ENCODE data around the gene SLC7A14. TPM values are rescaled to one million over a fixed set of nuclear protein-coding genes. Genes with fewer than 3 reads are reported as not detected.

SLC7A14 gene
- total RNA-seq, 1 donor, result 6.1 TPM

- TF ChIP-seq, protein P1, sequence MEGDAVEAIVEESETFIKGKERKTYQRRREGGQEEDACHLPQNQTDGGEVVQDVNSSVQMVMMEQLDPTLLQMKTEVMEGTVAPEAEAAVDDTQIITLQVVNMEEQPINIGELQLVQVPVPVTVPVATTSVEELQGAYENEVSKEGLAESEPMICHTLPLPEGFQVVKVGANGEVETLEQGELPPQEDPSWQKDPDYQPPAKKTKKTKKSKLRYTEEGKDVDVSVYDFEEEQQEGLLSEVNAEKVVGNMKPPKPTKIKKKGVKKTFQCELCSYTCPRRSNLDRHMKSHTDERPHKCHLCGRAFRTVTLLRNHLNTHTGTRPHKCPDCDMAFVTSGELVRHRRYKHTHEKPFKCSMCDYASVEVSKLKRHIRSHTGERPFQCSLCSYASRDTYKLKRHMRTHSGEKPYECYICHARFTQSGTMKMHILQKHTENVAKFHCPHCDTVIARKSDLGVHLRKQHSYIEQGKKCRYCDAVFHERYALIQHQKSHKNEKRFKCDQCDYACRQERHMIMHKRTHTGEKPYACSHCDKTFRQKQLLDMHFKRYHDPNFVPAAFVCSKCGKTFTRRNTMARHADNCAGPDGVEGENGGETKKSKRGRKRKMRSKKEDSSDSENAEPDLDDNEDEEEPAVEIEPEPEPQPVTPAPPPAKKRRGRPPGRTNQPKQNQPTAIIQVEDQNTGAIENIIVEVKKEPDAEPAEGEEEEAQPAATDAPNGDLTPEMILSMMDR (IDR thresholded peaks at IDR 0.05; ENCODE audit: insufficient read depth, low read length), result no peak
- H3K4me3 ChIP-seq (ENCODE audit: low read depth, low read length), result no peak overlapping the region
- peak; percentile 42 for DNase-seq (ENCODE audit: low read depth)
These were observed 31.8 kb downstream of the SLC7A14 start for GRCh38 chr3:170553788-170554757.

DNA sequence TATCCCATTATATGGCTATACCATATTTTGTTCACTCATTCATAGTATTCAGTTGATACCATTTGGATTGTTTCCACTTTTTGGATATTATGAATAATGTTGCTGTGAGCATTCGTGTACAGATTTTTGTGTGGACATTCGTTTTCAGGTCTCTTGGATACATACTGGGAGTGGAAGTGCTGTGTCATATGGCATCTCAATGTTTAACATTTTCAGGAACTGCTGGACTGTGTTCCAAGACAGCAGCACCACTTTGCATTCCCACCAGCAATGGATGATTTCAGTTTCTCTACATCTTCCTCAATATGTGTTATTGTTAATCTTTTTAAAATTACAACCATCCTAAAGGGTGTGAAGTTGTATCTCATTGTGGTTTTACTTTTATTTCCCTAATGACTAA lies 34.6 kb downstream of the SLC7A14 start:
- TF ChIP-seq, protein P1 (IDR thresholded peaks at IDR 0.05; ENCODE audit: insufficient read depth, low read length), result no peak
- no peak for DNase-seq (ENCODE audit: low read depth)
- H3K4me3 ChIP-seq (ENCODE audit: low read depth, low read length), result no peak overlapping the region

GRCh38 chr3:170542704-170543103 lies 43.2 kb downstream of the SLC7A14 start:
- peak; percentile 13 for DNase-seq (ENCODE audit: low read depth)

GRCh38 chr3:170539897-170540296 lies 46.0 kb downstream of the SLC7A14 start:
- H3K4me3 ChIP-seq (ENCODE audit: low read depth, low read length), result no peak overlapping the region
- no peak for DNase-seq (ENCODE audit: low read depth)

More at GRCh38 chr3:170542704-170543103, 43.2 kb downstream of the SLC7A14 start:
- H3K4me3 ChIP-seq (ENCODE audit: low read depth, low read length), result no peak overlapping the region
- TF ChIP-seq, protein P1 (IDR thresholded peaks at IDR 0.05; ENCODE audit: insufficient read depth, low read length), result no peak

DNA sequence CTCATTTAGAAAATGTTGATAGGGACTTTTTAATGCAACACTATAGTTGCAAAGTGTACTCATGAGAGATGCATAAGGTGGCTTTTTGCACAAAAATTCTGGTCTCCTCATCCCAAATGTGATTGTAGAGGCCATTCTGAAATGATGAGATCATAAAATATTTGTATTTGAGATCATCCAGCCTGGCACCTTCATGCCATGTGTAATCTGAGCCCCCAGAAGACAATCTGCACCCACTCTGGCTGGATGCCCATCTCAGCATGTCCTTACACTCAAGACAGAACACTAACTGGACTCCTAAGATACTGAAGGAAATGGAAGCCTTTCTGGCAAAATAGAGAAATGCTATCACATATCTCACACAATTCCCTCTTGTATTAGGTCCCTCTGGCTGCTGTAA lies 49.2 kb downstream of the SLC7A14 start:
- no peak for DNase-seq (ENCODE audit: low read depth)
- TF ChIP-seq, protein P1 (IDR thresholded peaks at IDR 0.05; ENCODE audit: insufficient read depth, low read length), result no peak
- no peak overlapping the region for H3K4me3 ChIP-seq (ENCODE audit: low read depth, low read length)

More at GRCh38 chr3:170539897-170540296, 46.0 kb downstream of the SLC7A14 start:
- TF ChIP-seq, protein P1 (IDR thresholded peaks at IDR 0.05; ENCODE audit: insufficient read depth, low read length), result no peak

- no peak for DNase-seq (ENCODE audit: low read depth)
- H3K4me3 ChIP-seq (ENCODE audit: low read depth, low read length), result no peak overlapping the region
- TF ChIP-seq, protein P1 (IDR thresholded peaks at IDR 0.05; ENCODE audit: insufficient read depth, low read length), result no peak
These were observed 51.6 kb downstream of the SLC7A14 start for GRCh38 chr3:170534227-170534626.
